SK-N-SH treated with all-trans-retinoic acid at 6 μM for 48 hours (cell line): ENCODE data around the gene ABI3.

ENCODE experiments used
- ATAC-seq: fragments of 200-7000 bp; cut with Tn5 transposase; 3 replicates; pipeline ENCODE4 v1.9.1; 2020; ENCODE audit warnings: mild to moderate bottlenecking, moderate library complexity
- ARNTL ChIP-seq: fragments of 450-650 bp; formaldehyde crosslinking; IDR thresholded peaks from 2 replicates; pipeline ENCODE4 v1.5.0; 2020; ENCODE audit warnings: low read depth, mild to moderate bottlenecking, moderate library complexity, borderline replicate concordance
- BACH2 ChIP-seq: fragments of 250-450 bp; sonication (Bioruptor Pico); IDR thresholded peaks from 2 replicates; pipeline ENCODE4 v1.9.0; 2021; ENCODE audit warnings: mild to moderate bottlenecking, borderline replicate concordance
- ESRRG ChIP-seq: fragments of 250-450 bp; sonication (Bioruptor Pico); IDR thresholded peaks from 2 replicates; pipeline ENCODE4 v1.6.1; 2021; ENCODE audit warnings: mild to moderate bottlenecking
- GLIS3 ChIP-seq: fragments of 250-450 bp; sonication (Bioruptor Pico); IDR thresholded peaks from 2 replicates; pipeline ENCODE4 v1.5.0; 2020; ENCODE audit warnings: mild to moderate bottlenecking, moderate library complexity
- ISL1 ChIP-seq: fragments of 250-450 bp; sonication (Bioruptor Pico); IDR thresholded peaks from 2 replicates; pipeline ENCODE4 v2.1.2; 2022; ENCODE audit warnings: mild to moderate bottlenecking, moderate library complexity
- OSR1 ChIP-seq: fragments of 250-450 bp; sonication (Bioruptor Pico); IDR thresholded peaks from 2 replicates; pipeline ENCODE4 v1.8.0; 2022; ENCODE audit warnings: moderate library complexity, mild to moderate bottlenecking, inconsistent platforms
- RARB ChIP-seq: fragments of 250-450 bp; sonication (Bioruptor Pico); IDR thresholded peaks from 2 replicates; pipeline ENCODE4 v1.8.0; 2021; ENCODE audit warnings: mild to moderate bottlenecking, moderate library complexity
- SNAI2 ChIP-seq: fragments of 250-450 bp; sonication (Bioruptor Pico); IDR thresholded peaks from 2 replicates; pipeline ENCODE4 v1.5.0; 2020; ENCODE audit warnings: mild to moderate bottlenecking, moderate library complexity
- TCF4 ChIP-seq: fragments of 250-450 bp; sonication (Bioruptor Pico); IDR thresholded peaks from 2 replicates; pipeline ENCODE4 v1.8.0; 2021; ENCODE audit warnings: mild to moderate bottlenecking, moderate library complexity, borderline replicate concordance
- ZC3H10 ChIP-seq: fragments of 250-450 bp; sonication (Bioruptor Pico); IDR thresholded peaks from 2 replicates; pipeline ENCODE4 v1.5.1; 2021; ENCODE audit warnings: mild to moderate bottlenecking, moderate library complexity
- ZFP3 ChIP-seq: fragments of 250-450 bp; sonication (Bioruptor Pico); IDR thresholded peaks from 2 replicates; pipeline ENCODE4 v1.5.0; 2020; ENCODE audit warnings: mild to moderate bottlenecking, moderate library complexity
- ZFP30 ChIP-seq: fragments of 450-650 bp; formaldehyde crosslinking; IDR thresholded peaks from 2 replicates; pipeline ENCODE4 v1.5.0; 2022; ENCODE audit warnings: mild to moderate bottlenecking, moderate library complexity
- ZNF565 ChIP-seq: fragments of 450-650 bp; formaldehyde crosslinking; conservative IDR thresholded peaks from 2 replicates; pipeline ENCODE4 v1.5.0; 2020; ENCODE audit warnings: low read depth, mild to moderate bottlenecking, moderate library complexity
- ZNF70 ChIP-seq: fragments of 450-650 bp; formaldehyde crosslinking; IDR thresholded peaks from 2 replicates; pipeline ENCODE4 v1.5.0; 2020; ENCODE audit warnings: mild to moderate bottlenecking, moderate library complexity
- ZNF8 ChIP-seq: fragments of 450-650 bp; formaldehyde crosslinking; IDR thresholded peaks from 2 replicates; pipeline ENCODE4 v1.5.0; 2020; ENCODE audit warnings: mild to moderate bottlenecking, moderate library complexity
- TF ChIP-seq, protein P1 (sequence below): fragments of 250-450 bp; sonication (Bioruptor Pico); IDR thresholded peaks from 2 replicates; pipeline ENCODE4 v1.5.0; 2020; ENCODE audit warnings: mild to moderate bottlenecking, moderate library complexity
- TF ChIP-seq, protein P2 (sequence below): fragments of 250-450 bp; sonication (Bioruptor Pico); IDR thresholded peaks from 2 replicates; pipeline ENCODE4 v1.8.0; 2020; ENCODE audit warnings: mild to moderate bottlenecking, moderate library complexity, borderline replicate concordance
- TF ChIP-seq, protein P3 (sequence below): fragments of 250-450 bp; sonication (Bioruptor Pico); IDR thresholded peaks from 2 replicates; pipeline ENCODE4 v1.5.1; 2020; ENCODE audit warnings: low read depth, mild to moderate bottlenecking, moderate library complexity

ABI3 gene

DNA sequence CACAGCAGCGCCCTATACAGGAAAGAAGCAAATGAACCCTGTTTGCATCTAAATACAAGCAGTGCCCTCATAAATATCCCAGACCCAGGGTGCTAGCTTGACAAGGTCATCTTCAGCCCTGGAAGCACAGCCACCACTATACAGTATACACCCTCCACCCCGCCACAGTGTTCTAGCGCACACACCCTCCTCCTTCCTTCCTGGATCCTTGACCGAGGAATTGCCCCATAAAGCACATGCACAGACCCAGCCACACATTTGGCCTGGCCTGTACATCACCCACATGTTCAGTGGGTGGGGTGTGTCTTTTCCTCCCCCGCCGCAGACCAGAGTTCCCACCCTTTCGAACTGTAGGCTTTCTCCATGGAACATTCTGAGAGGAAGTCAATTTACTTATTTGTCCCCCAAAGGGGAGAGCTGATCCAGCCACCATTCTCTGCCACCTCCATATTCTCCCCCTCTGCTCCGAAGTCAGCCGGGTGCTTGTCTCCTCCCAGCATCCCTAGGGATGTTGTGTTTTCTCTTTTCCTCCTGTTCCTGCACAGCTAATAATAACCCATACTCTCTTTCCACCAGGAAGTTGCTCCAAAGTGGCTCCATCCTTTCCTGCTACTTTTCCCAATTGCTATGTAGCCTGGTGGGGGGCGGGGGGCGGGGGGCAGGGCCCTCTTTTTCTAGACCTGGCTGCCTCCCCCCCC is 6.6 kb downstream of the ABI3 start:
- TF ChIP-seq OSR1 (CRISPR knock-in tag) (no peak), ZNF70 (CRISPR knock-in tag) (no peak), ESRRG (CRISPR knock-in tag) (no peak), TCF4 (CRISPR knock-in tag) (no peak), ZNF565 (CRISPR knock-in tag) (no peak), ZFP30 (CRISPR knock-in tag) (no peak), ISL1 (CRISPR knock-in tag) (no peak)
- no peak for ATAC-seq

DNA sequence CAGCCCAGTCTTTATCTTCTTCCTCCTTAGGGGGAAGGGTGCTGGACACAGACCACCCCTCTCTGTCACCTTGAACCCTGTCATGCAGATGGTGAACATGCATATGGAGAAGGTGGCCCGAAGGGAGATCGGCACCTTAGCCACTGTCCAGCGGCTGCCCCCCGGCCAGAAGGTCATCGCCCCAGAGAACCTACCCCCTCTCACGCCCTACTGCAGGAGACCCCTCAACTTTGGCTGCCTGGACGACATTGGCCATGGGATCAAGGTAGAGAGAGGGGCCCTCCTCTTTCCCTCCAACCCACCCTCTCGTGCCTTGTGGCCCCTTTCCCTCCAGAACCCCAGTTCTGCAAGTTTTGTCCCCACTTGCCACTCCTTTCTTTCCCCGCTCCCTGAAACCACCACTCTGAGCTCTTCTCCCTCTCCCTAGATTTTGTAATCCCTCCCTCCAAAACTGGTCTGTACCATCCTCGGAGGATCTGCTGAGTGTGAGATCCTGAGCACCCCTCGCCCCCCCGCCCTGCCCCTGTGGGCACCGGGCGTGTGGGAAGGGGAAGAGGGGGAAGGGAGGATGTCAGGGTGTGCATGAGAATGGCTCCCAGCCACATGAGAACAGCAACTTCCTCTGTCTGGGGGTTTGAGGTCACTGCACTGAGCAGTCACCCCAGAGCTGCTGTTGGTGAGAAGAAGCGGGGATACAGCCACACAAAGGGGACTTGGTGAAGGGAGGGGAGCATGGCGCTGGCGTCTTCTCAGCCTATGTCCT is 7.3 kb downstream of the ABI3 start:
- TF ChIP-seq ZC3H10 (no peak), ISL1 (CRISPR knock-in tag) (no peak), ARNTL (CRISPR knock-in tag) (no peak)
- ATAC-seq, result no peak

DNA sequence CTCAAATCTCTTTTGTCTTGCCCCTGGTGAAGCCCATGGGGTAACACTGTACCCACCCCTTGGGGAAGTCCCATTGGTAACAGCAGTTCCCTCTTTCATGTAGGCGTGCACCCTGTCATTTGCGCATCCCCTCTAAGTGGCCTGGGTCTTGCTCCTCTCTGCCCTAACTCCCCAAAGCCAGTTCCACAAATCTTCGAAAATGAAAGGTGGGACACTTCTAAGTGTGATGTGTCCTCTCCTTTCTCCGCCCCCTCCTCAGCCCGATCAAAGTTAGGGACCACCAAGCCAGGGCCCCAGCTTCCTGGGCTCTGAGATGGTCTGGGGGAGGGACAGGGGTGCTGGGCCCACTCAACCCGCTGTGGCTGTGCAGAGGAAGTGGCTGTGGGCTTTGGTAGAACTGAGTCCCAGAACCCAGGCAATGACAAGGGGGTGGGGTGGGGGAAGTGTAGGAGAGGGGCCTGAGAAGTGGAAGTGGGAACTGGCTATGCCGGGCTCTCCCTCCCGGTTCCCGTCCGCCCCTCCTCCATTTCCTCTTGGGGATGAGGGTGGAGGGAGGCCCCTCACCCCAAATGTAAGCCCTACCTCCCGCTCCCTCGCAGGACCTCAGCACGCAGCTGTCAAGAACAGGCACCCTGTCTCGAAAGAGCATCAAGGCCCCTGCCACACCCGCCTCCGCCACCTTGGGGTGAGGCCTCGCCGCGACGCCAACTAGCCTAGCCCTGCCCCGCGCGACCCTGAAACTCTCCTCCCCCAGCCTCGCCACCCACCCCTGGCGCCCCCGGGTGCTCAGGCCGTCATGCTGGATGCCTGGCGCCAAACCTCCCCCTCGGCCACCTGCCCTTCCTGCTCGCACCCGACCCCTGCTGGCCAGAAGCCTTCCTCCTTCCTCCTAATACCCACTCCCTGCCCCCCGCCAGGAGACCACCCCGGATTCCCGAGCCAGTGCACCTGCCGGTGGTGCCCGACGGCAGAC is 8.7 kb downstream of the ABI3 start:
- no peak for ATAC-seq
- TF ChIP-seq BACH2 (CRISPR knock-in tag), result no peak

DNA sequence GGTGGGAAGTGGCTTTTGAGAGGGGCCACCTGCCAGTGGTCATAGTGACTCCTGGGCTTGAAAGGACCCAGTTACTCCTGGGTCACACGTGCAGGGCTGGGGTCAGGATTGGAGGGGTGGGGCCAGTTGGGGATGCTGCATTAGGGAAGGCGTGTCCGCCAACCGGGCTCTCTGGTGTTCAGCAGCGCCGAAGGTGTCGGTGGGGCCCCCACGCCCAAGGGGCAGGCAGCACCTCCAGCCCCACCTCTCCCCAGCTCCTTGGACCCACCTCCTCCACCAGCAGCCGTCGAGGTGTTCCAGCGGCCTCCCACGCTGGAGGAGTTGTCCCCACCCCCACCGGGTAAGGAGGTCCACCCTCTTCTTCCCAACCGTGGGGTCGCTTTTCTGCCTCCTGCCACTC is 9.5 kb downstream of the ABI3 start:
- ATAC-seq, result no peak
- no peak for TF ChIP-seq ZNF8 (CRISPR knock-in tag)

DNA sequence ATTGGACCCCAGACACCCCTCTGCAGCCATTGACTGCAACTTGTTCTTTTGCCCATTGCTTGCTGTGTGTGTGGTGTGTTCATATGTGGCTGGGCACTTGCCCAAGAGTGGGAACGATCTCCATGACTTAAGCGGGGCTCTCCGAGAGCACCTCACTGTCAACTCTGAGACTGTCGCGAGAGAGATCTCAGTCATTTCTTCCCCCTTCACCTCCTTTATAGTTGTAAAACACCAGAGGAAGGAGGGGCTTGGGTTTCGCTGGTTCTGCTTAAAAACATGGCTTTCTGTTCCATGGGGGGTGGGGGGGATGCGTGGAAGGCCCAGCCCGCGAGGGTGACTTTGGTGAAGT is 12.6 kb downstream of the ABI3 start:
- ATAC-seq, result no peak; the same call in none of the 3 replicates
- TF ChIP-seq ZNF565 (CRISPR knock-in tag), result no peak
- no peak for TF ChIP-seq TCF4 (CRISPR knock-in tag)
- TF ChIP-seq ARNTL (CRISPR knock-in tag), result no peak
- TF ChIP-seq ESRRG (CRISPR knock-in tag), result no peak
- no peak for TF ChIP-seq OSR1 (CRISPR knock-in tag)
- TF ChIP-seq ZFP3 (CRISPR knock-in tag), result no peak
- no peak for TF ChIP-seq RARB (CRISPR knock-in tag)
- no peak for TF ChIP-seq BACH2 (CRISPR knock-in tag)
- TF ChIP-seq GLIS3 (CRISPR knock-in tag), result no peak
- no peak for TF ChIP-seq ZNF70 (CRISPR knock-in tag)
- TF ChIP-seq, protein P1, sequence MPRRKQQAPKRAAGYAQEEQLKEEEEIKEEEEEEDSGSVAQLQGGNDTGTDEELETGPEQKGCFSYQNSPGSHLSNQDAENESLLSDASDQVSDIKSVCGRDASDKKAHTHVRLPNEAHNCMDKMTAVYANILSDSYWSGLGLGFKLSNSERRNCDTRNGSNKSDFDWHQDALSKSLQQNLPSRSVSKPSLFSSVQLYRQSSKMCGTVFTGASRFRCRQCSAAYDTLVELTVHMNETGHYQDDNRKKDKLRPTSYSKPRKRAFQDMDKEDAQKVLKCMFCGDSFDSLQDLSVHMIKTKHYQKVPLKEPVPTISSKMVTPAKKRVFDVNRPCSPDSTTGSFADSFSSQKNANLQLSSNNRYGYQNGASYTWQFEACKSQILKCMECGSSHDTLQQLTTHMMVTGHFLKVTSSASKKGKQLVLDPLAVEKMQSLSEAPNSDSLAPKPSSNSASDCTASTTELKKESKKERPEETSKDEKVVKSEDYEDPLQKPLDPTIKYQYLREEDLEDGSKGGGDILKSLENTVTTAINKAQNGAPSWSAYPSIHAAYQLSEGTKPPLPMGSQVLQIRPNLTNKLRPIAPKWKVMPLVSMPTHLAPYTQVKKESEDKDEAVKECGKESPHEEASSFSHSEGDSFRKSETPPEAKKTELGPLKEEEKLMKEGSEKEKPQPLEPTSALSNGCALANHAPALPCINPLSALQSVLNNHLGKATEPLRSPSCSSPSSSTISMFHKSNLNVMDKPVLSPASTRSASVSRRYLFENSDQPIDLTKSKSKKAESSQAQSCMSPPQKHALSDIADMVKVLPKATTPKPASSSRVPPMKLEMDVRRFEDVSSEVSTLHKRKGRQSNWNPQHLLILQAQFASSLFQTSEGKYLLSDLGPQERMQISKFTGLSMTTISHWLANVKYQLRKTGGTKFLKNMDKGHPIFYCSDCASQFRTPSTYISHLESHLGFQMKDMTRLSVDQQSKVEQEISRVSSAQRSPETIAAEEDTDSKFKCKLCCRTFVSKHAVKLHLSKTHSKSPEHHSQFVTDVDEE (CRISPR knock-in tag), result no peak
- no peak for TF ChIP-seq SNAI2 (CRISPR knock-in tag)
- TF ChIP-seq ZFP30 (CRISPR knock-in tag), result no peak
- no peak for TF ChIP-seq ZC3H10
- TF ChIP-seq ZNF8 (CRISPR knock-in tag), result no peak
- TF ChIP-seq, protein P2, sequence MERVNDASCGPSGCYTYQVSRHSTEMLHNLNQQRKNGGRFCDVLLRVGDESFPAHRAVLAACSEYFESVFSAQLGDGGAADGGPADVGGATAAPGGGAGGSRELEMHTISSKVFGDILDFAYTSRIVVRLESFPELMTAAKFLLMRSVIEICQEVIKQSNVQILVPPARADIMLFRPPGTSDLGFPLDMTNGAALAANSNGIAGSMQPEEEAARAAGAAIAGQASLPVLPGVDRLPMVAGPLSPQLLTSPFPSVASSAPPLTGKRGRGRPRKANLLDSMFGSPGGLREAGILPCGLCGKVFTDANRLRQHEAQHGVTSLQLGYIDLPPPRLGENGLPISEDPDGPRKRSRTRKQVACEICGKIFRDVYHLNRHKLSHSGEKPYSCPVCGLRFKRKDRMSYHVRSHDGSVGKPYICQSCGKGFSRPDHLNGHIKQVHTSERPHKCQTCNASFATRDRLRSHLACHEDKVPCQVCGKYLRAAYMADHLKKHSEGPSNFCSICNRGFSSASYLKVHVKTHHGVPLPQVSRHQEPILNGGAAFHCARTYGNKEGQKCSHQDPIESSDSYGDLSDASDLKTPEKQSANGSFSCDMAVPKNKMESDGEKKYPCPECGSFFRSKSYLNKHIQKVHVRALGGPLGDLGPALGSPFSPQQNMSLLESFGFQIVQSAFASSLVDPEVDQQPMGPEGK (CRISPR knock-in tag), result no peak
- TF ChIP-seq, protein P3, sequence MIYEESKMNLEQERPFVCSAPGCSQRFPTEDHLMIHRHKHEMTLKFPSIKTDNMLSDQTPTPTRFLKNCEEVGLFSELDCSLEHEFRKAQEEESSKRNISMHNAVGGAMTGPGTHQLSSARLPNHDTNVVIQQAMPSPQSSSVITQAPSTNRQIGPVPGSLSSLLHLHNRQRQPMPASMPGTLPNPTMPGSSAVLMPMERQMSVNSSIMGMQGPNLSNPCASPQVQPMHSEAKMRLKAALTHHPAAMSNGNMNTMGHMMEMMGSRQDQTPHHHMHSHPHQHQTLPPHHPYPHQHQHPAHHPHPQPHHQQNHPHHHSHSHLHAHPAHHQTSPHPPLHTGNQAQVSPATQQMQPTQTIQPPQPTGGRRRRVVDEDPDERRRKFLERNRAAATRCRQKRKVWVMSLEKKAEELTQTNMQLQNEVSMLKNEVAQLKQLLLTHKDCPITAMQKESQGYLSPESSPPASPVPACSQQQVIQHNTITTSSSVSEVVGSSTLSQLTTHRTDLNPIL, result no peak
